HG02981 (cell line): ENCODE results near the gene ZFAND3.

Experiments
- ATAC-seq: cut with Tn5 transposase; IDR thresholded peaks from one replicate; pipeline ENCODE4 v1.9.1; 2021; ENCODE audit warnings: mild to moderate bottlenecking, moderate library complexity; ENCODE audit not compliant: unreplicated experiment

Gene ZFAND3

GRCh38 chr6:38159596-38159995 lies 340.1 kb downstream of the ZFAND3 start:
- no peak for ATAC-seq

DNA sequence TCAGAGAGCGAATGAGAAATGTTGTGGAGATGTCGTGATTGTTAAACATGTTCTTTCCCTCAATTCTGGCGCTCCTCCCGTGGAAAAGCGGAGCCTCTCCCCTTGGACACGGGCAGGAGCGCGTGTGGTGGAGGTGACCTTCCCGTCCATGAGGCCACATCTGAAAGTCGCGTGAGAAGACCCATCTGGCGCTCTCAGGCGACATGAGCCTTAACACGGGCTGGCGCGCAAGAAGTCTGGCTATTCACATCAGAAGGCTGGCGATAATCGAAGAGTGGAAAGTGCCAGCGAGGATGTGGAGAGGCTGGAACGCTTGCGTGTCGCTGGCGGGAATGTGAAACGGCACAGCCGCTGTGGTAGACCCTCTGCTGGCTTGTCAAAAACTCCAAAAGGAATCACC lies 341.3 kb downstream of the ZFAND3 start:
- no peak for ATAC-seq

DNA sequence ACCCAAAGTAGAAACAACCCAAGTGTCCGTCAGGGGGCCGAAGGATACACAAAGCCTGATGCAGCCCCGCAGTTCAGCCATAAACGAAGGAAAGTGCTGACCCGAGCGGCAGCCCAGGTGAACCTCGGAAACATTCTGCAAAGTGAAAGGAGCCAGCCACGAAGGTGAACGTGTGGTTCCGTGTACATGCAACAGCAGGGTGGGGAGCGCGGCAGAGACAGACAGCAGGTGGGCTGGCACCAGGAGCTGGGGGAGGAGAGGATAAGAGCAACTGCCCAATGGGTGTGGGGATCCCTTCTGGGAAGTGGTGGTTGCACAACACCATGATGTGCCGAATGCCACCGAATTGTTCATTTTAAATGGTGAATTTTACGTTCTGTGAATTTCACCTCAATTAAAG lies 341.8 kb downstream of the ZFAND3 start:
- no peak for ATAC-seq

DNA sequence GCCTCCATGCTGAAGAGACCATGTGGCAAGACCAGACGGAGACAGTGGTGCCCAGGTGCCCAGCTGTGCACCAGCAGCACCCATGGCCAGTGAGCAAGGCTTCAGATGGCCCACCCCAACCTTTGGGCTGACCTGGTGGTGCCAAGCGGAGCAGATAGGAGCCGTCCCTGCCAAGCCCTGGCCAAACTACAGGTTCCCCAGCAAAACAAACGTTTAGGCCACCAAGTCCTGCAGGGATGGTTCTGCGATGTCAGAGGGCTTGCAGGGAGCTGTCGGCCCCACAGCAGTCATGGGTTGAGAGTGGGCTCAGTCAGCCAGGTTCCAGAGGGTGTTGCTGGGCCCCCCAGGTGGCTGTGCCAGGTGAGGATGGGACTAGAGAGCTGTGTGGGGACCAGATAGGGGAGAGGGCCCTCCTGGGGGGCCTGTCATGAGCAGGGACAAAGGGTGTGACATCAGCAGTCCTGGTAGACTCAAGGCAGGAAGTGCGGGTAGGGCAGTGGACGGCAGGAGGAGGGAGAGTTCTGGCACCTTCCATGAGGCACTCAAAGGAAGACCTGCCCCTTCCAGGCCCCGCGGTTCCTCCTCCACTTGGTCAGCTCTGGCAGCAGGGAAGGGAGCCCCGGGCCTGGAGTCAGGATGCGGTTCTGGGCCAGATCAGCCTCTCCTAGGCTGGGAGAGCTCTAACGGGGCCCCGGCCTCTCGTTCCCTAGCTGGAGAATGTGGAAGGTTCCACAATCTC lies 342.4 kb downstream of the ZFAND3 start:
- ATAC-seq, result no peak

DNA sequence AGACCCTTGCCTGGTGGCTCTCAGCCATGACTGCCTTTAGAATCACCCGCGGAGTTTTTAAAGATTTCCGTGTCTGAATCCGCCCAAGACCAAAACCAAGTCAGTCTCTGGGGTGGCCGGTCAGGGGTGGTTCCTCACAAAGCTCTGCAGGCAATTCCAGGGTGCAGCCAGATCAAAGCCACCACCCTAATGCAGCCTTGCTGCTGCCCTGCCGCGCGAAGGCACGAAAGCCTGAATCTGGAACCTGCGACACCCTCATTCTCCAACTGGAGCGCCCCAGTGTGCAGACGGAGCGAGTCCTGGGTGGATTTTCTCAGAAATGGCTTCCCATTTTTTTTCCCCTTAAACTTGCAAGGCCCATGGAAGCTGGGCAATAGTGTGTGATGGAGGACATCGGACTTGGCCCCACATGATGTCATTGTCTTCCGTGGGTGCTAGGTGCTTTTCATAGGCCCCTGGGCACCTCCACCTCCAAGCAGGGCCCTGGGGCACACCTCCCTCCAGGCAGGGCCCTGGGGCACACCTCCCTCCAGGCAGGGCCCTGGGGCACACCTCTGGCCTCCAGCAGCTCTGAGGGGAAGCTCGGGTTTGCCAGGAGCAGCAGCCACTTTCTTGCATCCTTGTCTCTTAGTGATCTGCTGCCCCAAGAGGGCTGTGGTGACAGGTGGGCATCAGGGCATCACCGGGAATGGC lies 343.1 kb downstream of the ZFAND3 start:
- no peak for ATAC-seq

DNA sequence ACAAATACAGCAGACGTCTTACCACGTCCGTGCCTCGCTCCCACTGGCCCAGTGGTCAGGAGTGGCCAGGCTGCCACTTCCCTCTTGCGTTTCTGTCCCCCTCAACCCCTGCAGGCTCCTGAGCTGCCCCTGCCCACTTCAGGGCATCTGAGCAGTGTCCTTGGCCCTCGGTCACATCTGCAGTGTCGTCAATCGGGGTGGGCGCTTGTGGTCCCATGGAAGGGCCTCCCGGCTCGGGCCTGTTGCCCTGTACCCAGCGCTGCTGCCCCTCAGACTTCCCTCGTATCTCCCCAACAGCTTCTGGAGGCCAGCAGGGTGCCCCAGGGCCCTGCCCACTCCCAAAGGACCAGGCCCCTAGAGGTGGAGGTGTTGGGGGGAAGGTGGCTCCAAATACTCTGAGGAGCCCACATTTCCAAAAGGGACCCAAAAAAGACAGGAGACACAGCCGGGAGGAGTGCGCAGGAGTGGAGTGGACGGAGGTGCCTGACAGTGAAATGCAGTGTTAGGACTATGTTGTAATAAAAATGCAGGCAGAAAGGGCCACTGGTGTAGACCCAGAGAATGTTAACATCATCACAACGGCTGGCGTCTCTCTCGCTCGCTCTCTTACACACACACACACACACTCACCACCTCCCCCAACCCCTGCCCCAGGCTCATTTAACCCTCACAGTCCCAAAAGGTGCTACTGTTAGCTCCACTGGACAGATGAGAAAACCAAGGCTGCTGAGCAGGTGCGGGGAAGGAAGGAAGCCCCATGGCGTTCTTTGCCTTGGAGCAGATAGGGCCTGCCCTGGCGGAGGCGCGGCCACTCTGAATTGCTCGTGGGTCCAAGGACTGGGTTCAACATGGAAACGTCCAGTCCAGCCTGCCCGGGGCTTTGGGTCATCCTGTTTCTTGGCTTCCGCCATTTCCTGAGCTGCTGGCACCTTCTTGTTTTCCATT lies 343.9 kb downstream of the ZFAND3 start:
- no peak for ATAC-seq

- no peak for ATAC-seq
Observed at GRCh38 chr6:38164131-38164481, 344.6 kb downstream of the ZFAND3 start.

GRCh38 chr6:38164671-38165108 lies 345.2 kb downstream of the ZFAND3 start:
- ATAC-seq, result no peak

GRCh38 chr6:38166411-38167240 lies 347.1 kb downstream of the ZFAND3 start:
- ATAC-seq, result no peak

- no peak for ATAC-seq
Observed at GRCh38 chr6:38167598-38167997, 348.1 kb downstream of the ZFAND3 start.

- no peak for ATAC-seq
Observed at GRCh38 chr6:38168126-38168525, 348.6 kb downstream of the ZFAND3 start.

GRCh38 chr6:38168699-38169098 lies 349.2 kb downstream of the ZFAND3 start:
- ATAC-seq, result no peak

- ATAC-seq, result no peak
Observed at GRCh38 chr6:38169221-38169976, 349.9 kb downstream of the ZFAND3 start.

- no peak for ATAC-seq
Observed at GRCh38 chr6:38169977-38170526, 350.5 kb downstream of the ZFAND3 start.

DNA sequence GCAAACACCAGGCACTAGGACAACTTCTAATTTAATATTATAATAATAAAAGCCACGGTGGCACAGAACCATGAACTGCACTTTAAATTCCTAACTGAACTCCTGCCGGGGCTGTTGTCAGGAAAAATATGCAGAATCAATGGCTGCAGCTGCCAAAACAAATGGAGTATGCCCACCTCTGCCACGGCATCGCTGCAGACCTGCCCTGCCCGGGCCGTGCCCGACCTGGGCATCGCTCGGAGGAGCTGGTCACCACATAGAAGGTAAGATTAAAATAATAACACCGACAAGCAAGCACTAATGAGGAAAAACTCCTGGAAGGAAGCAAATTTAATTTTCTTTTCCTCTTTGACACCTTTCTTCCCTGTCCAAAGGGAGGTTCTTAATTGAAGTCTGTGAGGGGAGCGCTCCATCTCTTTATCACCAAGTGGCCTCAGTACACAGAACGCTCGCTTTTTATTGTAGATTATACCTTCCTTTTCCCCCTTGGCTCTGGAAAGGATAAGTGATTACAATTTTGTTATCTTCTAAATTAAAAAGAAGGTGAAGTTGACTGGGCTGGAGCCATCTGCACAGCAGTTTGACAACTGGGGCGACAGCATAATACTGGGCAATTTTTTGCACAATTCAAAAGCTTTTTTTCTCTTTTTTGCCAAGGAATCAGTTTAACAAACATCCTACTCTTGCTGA lies 351.3 kb downstream of the ZFAND3 start:
- ATAC-seq, result no peak

GRCh38 chr6:38171997-38172738 lies 352.6 kb downstream of the ZFAND3 start:
- no peak for ATAC-seq

GRCh38 chr6:38172739-38173410 lies 353.3 kb downstream of the ZFAND3 start:
- ATAC-seq, result no peak

- ATAC-seq, result no peak
Observed at GRCh38 chr6:38173909-38174308, 354.4 kb downstream of the ZFAND3 start.
